Activated gamma-delta T cell treated with Interleukin-2 at 50 U/mL for 16 hours (primary cell): ENCODE results near the gene SORL1.

ENCODE experiments used
- DNase-seq: peaks from one replicate; pipeline ENCODE4 v3.0.0-alpha.2; 2020

Gene SORL1

DNA sequence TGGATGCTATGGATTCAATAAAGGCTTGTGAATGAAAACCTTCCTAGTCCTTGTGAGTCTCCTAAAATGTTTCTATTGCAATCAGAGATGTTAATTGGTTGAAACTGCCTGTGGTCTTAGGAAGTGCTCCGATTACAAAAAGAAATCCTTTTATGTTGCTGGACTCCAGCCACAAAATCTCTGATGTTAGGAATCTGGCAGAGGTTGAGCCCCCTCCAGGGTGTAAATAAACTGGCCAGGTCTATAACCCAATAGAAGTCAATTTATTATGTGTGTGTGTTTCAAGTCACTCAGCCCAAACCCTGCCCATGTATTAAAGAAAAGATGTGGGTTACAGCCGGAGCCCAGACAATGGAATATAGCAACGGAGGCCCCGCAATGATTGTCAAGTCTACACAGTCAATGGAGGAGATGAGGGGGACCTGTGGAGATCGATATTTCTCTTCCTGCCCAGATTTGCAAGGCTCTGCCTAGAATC, 218.7 kb downstream of the SORL1 start:
- no peak for DNase-seq

GRCh38 chr11:121671283-121672168, 219.4 kb downstream of the SORL1 start:
- DNase-seq = no peak

GRCh38 chr11:121672630-121673487, 220.7 kb downstream of the SORL1 start:
- no peak for DNase-seq

DNA sequence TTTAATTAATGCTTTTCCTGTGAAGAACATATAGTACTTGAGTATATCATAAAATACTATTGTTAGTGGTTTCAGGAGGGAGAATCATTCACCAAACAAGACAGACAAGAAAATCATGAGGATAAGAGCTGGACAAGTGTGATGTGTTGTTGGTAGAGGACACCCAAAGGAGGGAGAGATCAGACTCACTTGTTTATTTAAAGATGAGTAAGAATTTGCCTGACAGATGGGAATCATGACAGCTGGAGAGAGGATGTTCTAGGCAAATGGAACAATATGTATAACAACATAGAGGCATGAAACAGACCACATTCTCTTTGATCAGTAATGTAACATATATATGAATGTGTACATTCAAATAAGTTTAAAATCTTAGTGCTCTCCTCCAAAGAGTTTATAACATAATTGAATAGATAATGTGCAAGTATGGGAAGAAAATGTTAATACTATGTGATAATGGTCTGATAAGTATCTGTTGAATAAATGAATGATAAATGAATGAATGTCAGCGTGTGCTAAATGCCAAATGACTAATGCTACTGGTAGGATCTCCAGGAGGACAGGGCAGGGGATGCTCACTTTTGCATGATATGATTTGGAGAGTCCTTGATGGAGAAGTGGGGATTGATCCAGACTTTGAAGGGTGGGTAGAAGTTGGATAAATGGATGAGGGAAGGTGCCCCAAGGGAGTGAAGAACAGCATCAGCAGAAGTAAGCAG, 229.6 kb downstream of the SORL1 start:
- no peak for DNase-seq
